Measurements from ENCODE around the gene PRKRIP1.

DNA sequence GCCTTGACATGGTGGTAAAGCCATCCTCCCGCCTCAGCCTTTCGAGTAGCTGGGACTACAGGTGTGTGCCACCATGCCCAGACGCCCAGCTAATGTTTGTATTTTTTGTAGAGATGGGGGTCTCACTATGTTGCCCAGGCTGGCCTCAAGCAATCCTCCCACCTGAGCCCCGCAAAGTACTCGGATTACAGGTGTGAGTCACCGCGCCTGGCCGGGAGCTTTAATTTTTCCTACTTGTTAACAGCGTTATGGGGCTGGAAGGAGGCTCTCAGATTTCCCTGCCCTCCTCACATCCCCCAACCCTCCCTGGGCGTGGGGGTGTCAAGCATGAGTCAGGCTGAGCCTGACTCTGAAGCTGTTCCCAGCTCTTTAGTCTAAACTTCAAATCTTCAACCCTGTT lies 60.2 kb downstream of the PRKRIP1 start:
- TF ChIP-seq, protein P1, sequence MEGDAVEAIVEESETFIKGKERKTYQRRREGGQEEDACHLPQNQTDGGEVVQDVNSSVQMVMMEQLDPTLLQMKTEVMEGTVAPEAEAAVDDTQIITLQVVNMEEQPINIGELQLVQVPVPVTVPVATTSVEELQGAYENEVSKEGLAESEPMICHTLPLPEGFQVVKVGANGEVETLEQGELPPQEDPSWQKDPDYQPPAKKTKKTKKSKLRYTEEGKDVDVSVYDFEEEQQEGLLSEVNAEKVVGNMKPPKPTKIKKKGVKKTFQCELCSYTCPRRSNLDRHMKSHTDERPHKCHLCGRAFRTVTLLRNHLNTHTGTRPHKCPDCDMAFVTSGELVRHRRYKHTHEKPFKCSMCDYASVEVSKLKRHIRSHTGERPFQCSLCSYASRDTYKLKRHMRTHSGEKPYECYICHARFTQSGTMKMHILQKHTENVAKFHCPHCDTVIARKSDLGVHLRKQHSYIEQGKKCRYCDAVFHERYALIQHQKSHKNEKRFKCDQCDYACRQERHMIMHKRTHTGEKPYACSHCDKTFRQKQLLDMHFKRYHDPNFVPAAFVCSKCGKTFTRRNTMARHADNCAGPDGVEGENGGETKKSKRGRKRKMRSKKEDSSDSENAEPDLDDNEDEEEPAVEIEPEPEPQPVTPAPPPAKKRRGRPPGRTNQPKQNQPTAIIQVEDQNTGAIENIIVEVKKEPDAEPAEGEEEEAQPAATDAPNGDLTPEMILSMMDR (conservative IDR thresholded peaks at IDR 0.05): no peak
- TF ChIP-seq ZFX (IDR thresholded peaks at IDR 0.05): no peak

Data from C4-2B (cell line).